ENCODE measurements around the gene PIAS3.
"Not testable (repeated sequence)": the region's sequence is repeated elsewhere in the genome, so short reads cannot be mapped to it uniquely, and the experiment has no call there.

The PIAS3 gene

DNA sequence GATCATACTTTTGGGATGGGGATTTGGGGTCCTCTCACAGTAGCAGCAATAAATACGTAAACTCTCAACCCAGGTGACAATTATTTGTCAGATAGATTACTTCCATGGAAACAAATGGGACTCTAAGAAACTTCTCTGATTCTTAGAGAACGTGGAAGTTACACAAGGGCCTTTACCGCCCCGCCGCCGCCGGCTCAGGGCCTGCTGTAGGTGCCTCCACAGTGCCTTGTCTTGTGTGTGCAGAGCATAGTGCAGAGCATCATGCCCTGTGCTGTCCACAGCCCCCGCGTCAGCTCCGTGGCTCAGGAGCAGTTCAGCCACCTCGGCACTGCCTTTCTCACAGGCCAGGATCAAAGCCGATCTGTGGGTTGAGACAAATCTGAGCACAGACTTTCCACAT lies 15.8 kb upstream of the PIAS3 start:
- DNase-seq (ENCODE audit: low read depth, low spot score): no peak

- no peak for DNase-seq (ENCODE audit: low read depth, low spot score)
Observed at GRCh38 chr1:145871994-145872924, 13.4 kb upstream of the PIAS3 start.

GRCh38 chr1:145868232-145868631 lies 9.4 kb upstream of the PIAS3 start:
- no peak for DNase-seq (ENCODE audit: low read depth, low spot score)

DNA sequence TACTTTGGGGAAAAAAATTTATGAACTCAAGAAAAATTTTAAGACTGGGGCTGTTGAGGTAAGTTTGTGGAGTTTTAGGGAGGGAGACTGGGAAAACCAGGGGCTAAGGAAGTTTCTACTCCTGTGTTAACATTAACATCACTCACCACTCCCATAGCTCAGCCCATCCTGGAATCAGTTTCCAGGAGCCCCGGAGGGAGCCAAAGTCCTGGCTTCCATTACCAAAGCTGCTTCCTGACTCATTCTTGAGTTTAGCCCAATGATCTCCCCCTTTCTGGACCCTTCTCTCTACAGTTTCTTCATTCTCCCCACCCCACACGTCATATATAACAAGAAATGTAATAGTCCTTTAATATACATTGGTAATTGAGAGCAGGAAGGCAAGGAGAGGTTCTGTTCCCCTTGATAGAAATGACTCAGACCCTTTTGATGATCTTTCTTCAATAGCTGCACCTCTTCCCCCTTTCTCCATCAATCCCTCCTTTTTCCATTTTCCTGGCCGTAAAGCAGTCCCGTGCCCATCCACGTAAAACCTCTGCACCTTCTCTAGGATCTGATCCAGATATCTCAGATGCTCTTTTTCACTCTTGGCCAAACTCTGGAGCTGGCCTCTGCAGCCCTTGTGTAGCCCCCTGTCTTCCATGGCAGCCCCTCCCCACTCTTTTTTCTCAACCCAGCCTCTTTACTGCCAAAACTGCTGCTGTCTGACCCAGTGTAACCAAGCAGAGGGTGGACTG lies 4.6 kb upstream of the PIAS3 start:
- no peak for DNase-seq (ENCODE audit: low read depth, low spot score)

- DNase-seq (ENCODE audit: low read depth, low spot score): peak; percentile 45
Observed at GRCh38 chr1:145859491-145860023, 676 bp upstream of the PIAS3 start.

GRCh38 chr1:145858238-145858900 lies 512 bp downstream of the PIAS3 start:
- DNase-seq (ENCODE audit: low read depth, low spot score): peak; percentile 14

DNA sequence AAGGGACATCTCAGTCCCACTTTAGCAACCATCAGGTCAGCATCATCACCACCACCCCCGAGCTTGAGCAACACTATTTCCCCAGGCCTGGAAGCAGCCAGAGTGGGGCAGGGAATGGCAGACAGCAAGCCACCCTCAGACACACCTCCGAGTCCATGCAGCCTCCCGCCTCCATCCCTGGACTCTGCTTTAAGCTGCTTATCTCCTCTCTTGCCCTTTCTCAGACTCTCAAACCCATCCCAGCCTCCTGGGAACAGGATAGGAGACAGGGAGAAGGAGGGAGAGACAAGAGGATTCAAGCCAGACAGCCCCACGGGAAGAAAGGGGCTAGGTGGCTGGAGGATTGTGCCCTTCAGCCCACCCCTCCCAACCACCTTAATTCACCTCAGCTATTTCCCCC lies 1.7 kb downstream of the PIAS3 start:
- DNase-seq (ENCODE audit: low read depth, low spot score): no peak

DNA sequence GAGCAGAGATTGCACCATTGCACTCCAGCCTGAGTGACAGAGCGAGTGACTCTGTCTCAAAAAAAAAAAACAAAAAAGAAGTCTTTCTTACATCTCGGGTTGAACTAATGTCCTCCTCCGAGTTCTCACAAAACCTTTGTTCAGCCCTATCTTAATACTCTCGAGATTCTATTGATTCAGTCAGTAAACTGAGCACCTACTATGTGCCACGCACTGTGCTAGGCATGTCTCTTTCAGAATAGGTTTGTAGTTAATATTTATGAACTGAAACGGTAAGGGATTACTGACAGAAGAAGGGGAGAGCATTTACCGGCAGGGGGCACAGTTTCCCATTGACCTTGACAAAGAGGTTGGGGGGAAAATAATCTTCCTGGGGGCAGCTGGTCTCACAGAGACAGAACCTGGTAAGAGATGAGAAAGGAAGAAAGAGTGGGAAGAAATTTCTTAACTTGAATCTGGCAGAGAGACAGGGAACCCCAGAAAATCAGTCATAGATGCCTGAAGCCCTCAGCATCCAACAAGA lies 3.4 kb downstream of the PIAS3 start:
- no peak for DNase-seq (ENCODE audit: low read depth, low spot score)

GRCh38 chr1:145849356-145850160 lies 9.3 kb downstream of the PIAS3 start:
- DNase-seq (ENCODE audit: low read depth, low spot score): no peak

- DNase-seq (ENCODE audit: low read depth, low spot score): no peak
Observed at GRCh38 chr1:145847827-145848226, 11.1 kb downstream of the PIAS3 start.

DNA sequence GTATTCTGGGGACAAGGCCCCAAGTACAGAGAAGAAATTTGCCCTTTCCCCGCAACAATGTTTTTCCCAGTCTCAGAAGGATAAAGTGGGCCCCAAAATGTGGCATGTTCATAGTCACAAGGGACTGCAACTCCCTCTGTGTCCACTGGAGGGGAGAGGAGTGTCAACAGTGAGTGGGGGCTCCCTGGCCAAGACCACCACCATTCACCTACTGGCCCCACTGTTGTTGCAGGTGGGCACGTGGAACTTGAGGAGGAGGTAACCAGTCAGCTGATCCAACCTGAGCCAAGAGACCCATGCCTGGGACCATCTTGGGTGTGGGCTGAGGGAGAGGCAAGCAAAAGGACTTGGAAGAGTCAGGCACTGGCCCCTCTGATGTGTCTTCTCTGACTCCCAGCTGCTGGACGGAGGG lies 12.7 kb downstream of the PIAS3 start:
- no peak for DNase-seq (ENCODE audit: low read depth, low spot score)

DNA sequence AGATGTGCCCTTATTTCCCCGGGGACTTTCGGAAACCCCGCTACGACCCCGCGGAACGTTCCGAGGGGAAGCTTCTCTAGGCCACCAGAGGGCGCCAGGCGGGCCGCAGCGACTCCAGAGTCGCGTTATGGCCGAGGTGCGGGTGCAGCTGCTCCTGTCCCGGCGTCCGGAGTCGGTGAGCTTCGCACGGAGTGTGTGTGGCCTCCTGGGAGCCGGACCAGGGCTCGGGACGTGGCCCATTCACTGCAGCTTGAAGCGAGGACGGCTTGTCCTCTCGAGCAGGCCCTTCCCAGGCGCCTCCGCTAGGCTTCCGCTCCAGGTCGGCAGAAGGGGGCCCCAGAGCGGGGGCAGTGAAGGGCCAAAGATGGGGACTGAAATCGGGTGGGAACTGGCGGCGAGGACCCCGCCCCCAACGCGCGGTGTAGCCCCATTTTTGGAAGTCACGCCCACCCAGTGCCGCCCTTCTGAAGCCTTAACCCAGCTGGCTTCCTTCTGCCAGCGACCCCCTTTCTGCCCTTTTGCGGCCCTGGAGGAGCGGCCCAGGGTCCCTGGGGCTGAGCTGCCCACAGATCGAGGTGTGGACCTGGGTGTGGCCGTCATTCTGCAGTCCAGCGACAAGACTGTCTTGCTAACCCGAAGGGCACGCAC lies 13.2 kb downstream of the PIAS3 start, which contains the start of gene NUDT17:
Gene NUDT17 (plus strand): TSS at position 117 of the 648 bp plus-strand sequence. CDS start 11 bp downstream, at position 128.
- DNase-seq (ENCODE audit: low read depth, low spot score): peak; percentile 50

DNA sequence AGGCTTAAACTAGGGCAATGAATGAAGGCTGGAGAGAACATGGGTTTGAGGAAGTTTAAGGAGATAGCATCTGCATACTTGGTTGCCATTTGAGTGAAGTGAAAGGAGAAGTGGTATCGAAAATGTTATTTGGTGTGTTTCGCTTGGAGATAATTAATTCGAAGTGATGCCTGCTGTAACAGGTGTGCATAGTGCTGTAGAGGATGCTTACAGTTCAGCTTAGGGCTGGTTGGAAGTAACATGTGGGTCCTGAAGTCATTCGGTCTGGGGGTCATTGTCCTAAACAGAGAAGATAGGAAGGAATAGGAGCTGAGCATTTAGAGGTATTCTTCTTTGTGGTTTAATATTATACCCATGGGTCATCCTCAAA lies 13.8 kb downstream of the PIAS3 start:
- DNase-seq (ENCODE audit: low read depth, low spot score): no peak

DNA sequence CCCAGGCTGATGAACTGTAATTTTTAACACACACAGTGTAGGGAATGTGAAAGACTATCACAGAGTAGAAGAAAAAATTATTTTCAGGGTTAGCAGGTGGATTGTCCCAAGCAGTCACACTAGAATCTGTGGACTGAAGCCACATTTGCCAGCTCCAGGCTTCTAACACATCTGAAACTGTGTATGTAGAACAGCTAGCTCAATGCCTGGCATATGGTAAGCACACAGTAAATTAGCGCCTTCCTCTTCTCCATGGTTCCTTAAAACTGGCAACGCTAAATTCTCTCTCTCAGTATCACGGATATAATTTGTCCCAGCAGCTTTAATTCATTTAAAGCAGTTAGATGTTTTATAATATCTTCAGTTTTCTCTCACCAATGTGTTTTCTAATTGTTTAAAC lies 15.8 kb downstream of the PIAS3 start:
- DNase-seq (ENCODE audit: low read depth, low spot score): no peak

GRCh38 chr1:145837656-145838055 lies 21.2 kb downstream of the PIAS3 start:
- DNase-seq (ENCODE audit: low read depth, low spot score): no peak

DNA sequence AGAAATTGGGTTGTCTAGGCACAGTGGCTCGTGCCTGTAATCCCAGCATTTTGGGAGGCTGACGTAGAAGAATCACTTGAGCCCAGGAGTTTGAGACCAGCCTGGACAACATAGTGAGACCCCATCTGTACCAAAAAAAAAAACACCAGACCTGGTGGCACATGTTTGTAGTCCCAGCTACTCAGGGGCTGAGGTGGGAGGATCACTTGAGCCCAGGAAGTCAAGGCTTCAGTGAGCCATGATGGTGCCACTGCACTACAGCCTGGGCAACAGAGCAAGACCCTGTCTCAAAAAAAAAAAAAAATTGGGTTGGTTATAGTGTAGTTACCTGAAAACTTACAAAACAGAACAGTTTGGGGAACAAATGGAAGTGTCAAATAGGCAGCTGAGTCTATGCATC lies 28.1 kb downstream of the PIAS3 start:
- DNase-seq (ENCODE audit: low read depth, low spot score): not testable (repeated sequence)

- DNase-seq (ENCODE audit: low read depth, low spot score): no peak
Observed at GRCh38 chr1:145828367-145829026, 30.4 kb downstream of the PIAS3 start.

- DNase-seq (ENCODE audit: low read depth, low spot score): no peak
Observed at GRCh38 chr1:145827966-145828365, 30.9 kb downstream of the PIAS3 start.

DNA sequence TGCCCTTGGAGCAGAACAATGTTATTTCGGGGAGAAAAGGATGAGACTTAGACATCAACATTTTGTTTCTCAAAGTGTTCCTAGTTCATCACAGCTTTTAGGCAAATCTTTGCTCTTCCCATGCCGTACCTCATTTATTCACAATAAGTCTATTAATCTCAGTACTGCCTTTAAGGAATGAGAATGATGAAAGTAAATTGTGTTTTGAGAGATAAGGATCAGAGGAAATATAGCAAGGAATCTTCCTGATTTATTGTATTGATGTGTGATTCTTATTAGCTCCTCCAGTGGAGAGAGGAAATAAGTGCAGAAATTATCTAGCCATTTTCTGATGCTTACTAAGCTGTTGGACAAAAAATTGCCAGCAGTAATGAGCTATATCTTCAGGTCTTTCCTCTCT lies 32.9 kb downstream of the PIAS3 start:
- no peak for DNase-seq (ENCODE audit: low read depth, low spot score)

- DNase-seq (ENCODE audit: low read depth, low spot score): no peak
Observed at GRCh38 chr1:145824499-145824842, 34.4 kb downstream of the PIAS3 start.

All from activated CD4-positive, CD25-positive, alpha-beta regulatory T cell treated with anti-CD3 and anti-CD28 coated beads, Interleukin-2, amount 50 U/mL, for 16 hours (primary cell).